CD4-positive, alpha-beta T cell treated with Interleukin-21 for 1 hour (primary cell): ENCODE results near the gene ZNF516.

ENCODE experiments used
- DNase-seq: peaks from one replicate; pipeline ENCODE4 v3.0.0-alpha.2; 2020

The ZNF516 gene

DNA sequence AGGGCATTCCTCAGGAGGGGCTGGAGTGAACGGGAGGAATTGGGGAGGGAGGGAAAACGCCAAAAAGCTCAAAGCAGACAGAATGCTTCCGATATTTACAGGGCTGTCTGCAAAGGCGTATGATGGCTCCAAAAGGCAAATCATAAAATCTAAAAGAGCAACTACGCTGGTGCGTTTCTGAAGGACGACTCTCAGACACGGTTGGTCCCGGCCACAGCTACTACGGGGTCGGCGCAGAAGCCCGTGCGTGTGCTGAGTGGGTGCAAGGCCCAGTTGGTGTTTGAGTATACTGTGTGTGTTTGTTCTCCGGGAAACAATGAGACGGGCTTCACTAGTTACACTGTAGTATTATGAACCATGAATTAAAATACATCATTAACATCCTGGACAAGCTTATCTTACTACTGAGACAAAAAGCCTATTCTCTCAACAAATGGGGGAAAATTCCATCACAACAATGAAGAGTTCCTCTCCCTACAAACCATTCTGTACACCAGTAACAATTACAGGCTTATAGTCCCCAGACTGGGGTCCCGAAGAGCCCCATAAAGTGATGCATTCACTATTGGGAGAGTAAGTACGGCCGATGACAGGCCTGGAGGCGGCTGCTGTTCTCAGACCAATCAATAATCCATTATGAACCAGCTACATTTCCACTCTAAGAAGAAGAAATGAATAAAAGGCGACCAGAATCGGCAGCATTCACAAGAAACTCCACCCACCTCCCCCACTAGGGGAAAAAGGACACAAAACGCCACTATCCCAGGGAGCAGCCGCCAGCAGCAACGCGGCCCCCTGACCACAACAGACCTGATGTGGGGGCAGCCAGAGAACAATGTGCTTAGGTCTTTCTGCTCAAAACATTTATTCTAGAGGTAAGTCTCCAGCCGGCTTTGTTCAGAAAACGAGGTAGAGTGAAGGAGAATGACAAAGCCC lies 43.4 kb downstream of the ZNF516 start:
- DNase-seq = no peak

DNA sequence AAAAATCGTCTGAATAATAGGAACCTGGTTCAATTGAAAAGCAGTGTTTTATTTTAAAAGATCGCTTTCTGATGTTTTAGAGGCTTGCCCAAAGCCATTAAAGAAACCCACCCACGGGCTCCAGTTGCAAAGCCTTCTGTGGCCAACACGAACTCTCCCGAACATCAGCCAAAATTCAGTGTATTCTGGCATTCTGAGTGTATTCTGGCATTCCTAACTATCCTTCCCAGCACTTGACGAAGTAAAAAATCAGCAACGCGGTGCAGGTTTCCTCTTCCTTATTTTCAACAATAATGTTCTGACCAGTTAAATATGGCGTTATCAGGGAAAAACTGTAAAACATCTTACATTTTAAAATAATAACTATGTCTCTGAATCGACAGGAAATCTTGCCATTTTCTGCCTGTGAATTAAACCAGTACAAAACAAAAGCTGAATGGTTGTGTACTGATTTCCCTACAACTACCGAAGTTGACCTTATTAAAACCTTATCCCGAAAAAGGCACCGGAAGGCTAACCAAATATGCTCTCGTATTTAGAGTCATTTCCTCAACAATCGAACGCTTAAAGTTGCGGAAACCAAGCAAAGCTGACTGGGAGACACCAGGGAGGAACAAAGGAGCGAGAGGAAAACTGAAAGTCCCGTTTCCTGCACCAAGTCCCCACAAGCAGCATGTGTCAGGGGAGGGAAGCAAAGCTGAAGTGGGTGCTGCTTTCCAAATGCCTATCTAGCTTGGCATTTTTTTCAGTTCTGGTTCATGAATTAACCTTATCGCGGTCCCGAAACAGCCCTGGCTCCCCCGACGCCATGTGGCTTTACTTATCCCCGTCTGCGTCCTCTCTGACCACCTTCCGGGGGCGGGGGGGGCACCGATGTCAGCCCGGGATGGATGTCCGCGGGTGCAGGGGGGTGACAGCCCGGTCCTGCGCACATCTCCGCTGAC lies 44.3 kb downstream of the ZNF516 start:
- no peak for DNase-seq

DNA sequence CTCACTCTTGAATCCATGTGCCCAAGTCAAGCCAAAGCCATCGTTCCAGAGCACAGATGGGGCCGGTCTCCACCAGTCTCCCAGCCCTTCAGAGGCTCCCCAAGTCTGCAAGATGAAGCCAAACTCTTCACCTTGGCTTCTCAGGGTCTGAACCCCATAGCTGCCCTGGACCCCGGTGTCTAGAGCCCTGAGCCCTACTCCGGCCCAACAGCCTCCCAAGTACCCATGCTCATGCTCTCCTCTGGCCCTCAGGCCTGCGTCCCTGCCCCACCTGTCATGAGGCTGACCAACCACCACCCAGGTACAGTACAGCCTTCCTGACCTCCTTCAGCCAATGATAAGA lies 46.0 kb downstream of the ZNF516 start:
- DNase-seq = no peak

- DNase-seq = no peak
Measured at GRCh38 chr18:76448256-76449110, 46.6 kb downstream of the ZNF516 start.

- DNase-seq = no peak
Measured at GRCh38 chr18:76447258-76447890, 47.7 kb downstream of the ZNF516 start.

GRCh38 chr18:76446321-76447257 lies 48.5 kb downstream of the ZNF516 start:
- DNase-seq = no peak

DNA sequence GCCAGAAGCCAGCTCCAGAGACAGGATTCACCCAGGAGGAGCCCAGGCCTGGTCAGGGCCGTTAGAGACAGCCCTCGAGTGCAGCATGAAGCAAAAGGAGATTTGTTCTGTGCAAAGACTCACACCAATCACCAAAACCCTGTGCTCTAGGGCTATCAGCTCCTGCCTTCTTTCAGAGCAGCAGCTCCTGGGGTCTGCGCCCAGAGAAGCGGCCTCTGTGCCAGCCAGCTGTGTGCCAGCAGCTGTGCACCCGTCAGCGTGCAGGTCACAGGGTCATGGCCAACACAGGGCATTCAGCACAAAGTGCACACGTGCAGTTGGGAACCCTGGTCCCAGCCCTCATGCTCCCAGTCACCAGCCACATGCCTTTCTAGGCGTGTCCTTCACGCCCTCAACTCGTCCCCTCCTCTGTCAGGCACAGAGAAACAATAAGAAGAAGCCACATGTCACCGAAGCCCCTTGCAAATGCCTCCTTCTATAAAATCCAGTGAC lies 49.3 kb downstream of the ZNF516 start:
- no peak for DNase-seq

- no peak for DNase-seq
Measured at GRCh38 chr18:76445275-76445674, 49.8 kb downstream of the ZNF516 start.

DNA sequence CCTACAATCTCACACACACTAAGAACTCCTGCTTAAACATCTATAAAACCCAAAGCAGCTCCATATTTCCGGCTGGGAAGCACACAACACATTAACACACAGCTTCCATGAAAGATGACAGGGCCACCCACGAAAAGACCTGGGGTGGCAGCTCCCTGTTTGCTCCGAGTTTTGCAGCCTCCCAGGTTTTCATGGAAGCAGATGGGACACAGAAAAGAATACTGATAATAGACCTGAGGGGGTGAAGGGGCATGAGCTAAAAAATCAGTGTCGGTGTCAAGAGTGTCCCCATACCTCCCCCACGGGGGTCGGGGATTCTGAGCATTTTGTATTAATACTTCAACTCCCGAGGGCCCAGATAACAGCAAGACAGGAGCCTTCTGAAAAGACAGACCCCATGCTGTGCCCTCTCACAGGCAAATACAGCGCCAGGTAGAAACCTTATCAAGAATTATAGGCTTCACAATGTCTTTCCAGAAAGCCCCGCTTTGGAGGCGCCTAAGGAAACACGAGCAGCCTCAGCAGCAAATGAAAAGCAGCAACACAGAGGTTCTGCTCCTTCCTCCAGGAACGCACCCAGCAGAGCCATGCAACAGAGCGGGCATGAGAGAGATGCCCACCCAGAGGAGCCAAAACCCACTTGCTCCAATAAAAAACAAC lies 50.5 kb downstream of the ZNF516 start:
- no peak for DNase-seq

DNA sequence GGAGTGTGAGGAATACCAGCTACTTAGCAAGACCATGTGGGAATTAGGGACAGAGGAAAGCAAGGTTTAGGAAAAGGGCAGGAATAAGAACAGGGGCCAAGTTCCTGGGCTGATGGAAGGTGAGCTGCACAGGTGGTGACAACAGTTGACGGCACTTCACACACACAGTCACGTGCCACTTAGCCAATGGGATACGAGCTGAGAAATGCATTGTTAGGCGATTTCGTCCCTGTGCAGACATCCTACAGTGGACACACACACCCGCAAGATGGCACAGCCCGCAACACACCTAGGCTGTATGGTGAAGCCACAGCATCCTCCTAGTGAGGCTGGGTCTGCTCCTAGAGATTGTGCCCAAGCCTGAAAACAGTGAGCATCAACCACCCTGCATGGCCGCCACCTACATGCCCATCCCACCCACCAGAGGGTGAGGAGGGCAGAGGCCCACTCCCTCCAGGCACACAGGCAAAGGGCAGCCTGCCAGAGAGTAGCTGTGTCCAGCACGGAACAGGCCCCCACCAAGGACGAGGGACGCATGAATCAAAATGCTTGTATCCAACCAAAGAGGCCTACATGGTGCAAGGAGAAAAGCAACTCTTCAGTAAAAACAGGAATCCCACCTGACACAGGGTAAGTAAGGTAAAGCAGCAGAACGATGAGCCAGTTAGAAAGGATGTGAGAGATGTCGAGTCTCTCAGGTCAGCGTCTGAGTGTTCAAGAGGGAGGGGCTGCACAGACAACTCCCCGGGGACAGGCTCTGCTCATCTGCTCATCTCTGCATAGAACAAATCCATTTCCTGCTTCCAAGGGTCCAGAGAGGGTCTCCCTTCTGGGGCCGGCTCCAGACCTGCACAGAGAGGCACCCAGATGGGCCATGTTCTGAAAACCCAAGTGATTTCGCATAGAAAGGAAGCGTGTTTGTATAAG lies 51.3 kb downstream of the ZNF516 start:
- DNase-seq = no peak

DNA sequence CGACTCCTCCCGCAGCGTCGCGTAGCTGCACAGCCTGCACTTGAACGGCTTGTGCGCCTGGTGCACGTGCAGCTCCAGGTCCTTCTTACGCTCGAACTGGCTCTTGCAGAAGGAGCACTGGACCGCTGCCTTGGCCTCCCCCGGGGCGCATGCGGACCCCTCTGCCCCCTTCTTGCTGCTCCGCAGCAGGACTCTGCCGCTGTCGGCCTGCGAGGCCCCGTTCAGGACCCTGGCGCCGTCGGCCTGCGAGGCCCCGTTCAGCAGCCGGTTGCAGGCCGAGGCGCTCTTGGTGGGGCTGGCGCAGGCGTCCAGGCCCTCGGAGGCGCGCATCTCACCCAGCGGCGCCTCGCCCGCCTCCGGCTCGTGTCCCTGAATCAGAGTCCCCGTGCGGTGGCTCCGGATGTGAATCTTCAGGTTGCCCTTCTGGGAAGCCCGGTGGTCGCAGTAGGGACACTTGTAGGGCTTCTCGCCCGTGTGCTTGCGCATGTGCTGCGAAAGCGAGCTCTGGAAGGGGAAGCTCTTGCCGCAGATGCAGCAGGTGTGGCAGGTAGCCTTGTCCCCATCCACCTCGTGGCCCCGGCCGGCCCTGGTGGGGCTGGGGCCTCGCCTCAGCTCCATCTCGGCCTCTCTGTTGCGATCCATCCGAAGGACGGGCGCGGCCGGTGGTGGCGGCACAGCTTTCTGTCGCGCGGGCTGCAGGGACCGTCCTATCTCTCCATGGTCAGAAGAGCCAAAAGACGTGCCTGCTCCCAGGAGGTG lies 52.5 kb downstream of the ZNF516 start:
- DNase-seq = no peak

DNA sequence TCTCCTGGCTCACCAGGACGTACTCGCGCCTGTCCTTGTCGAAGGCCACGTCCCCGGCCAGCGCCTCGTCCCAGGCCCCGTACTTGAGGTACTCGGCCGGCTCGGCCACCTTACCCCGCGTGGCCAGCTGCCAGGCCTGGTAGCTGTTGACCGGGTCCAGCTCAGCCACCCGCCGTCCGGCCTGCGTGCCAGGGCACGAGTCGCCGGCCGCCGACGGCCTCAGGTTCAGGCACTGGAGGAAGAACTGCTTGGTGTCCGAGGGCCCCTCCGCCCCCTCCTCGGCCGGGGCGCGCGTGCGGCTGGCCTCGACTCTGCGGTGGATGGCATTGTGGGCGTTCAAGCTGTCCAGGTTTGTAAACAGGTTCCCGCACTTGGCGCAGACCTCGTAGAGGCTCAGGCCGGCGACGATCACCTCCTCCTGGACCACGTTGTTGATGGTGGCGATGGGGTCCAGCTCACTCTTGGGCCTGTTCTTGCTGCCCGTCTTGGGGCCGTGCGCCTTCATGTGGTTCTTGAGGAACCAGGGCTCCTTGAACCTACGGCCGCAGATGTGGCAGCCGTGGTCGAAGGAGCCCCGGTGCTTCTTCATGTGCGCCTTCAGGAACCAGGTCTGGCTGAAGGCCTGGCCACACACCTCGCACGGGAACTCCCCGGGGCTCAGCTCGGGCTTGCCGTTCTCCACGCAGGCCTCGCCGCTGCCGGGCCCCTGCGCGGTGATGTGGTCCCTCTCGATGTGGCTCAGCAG lies 53.2 kb downstream of the ZNF516 start:
- no peak for DNase-seq

- no peak for DNase-seq
Measured at GRCh38 chr18:76441002-76441667, 53.9 kb downstream of the ZNF516 start.

- no peak for DNase-seq
Measured at GRCh38 chr18:76437910-76438309, 57.1 kb downstream of the ZNF516 start.

- no peak for DNase-seq
Measured at GRCh38 chr18:76437011-76437410, 58.0 kb downstream of the ZNF516 start.

GRCh38 chr18:76436342-76436741 lies 58.7 kb downstream of the ZNF516 start:
- DNase-seq = no peak
